K562 (cell line): ENCODE data around the gene ORAI3. TPM values are rescaled to one million over a fixed set of nuclear protein-coding genes. Genes with fewer than 3 reads are reported as not detected.

Source experiments
- BCL6 ChIP-seq: fragments of 250-450 bp; sonication (Bioruptor Pico); IDR thresholded peaks from 2 replicates; pipeline ENCODE4 v1.4.0; 2020
- E2F4 ChIP-seq: sonication (generic); formaldehyde crosslinking; IDR thresholded peaks from 2 replicates; pipeline ENCODE4 v1.8.0; 2022; ENCODE audit warnings: mild to moderate bottlenecking, low read depth, missing genetic modification reagents
- FOXA3 ChIP-seq, 2 experiments: fragments of 450-650 bp in 1 of 2; sonication (generic) in 1 of 2; formaldehyde crosslinking; IDR thresholded peaks in 1 of 2; conservative IDR thresholded peaks in 1 of 2; 2 replicates each; pipeline versions ENCODE4 v1.4.0 to v1.8.0; 2020 to 2022; ENCODE audit warnings: mild to moderate bottlenecking in 2 of 2, missing genetic modification reagents in 1 of 2
- FOXP1 ChIP-seq: sonication (generic); formaldehyde crosslinking; IDR thresholded peaks from 2 replicates; pipeline ENCODE4 v1.8.0; 2022; ENCODE audit warnings: mild to moderate bottlenecking, missing genetic modification reagents
- GTF3C2 ChIP-seq: IDR thresholded peaks from 3 replicates; pipeline ENCODE4 v1.6.1; 2011; ENCODE audit warnings: borderline replicate concordance, mild to moderate bottlenecking, moderate library complexity; ENCODE audit not compliant: insufficient read length; ENCODE audit errors: extremely low read depth
- ID3 ChIP-seq, 2 experiments: fragments of 250-450 bp in 1 of 2; fragments of 450-650 bp in 1 of 2; sonication (Bioruptor Pico) in 1 of 2; IDR thresholded peaks; 2 replicates each; pipeline versions ENCODE4 v1.6.1 to v1.8.0; 2016 to 2021; ENCODE audit warnings: mild to moderate bottlenecking in 2 of 2, moderate library complexity in 2 of 2, missing compliant biosample characterization in 1 of 2, missing genetic modification characterization in 1 of 2
- MCM2 ChIP-seq: fragments of 450-650 bp; IDR thresholded peaks from 2 replicates; pipeline ENCODE4 v1.6.1; 2017; ENCODE audit warnings: low read depth, mild to moderate bottlenecking
- MEF2D ChIP-seq: conservative IDR thresholded peaks from 2 replicates; pipeline ENCODE4 v1.6.1; 2016; ENCODE audit warnings: low read depth, missing genetic modification characterization, missing compliant biosample characterization
- MTF1 ChIP-seq: fragments of 250-450 bp; sonication (Bioruptor Pico); IDR thresholded peaks from 2 replicates; pipeline ENCODE4 v1.9.0; 2021; ENCODE audit warnings: moderate library complexity, mild to moderate bottlenecking, inconsistent platforms, borderline replicate concordance
- MXI1 ChIP-seq: IDR thresholded peaks from 2 replicates; pipeline ENCODE4 v1.6.1; 2011; ENCODE audit warnings: low read depth, mild to moderate bottlenecking, improper control_type of control experiment, low read length
- PTBP1 ChIP-seq: fragments of 200-400 bp; formaldehyde crosslinking; IDR thresholded peaks from 2 replicates; pipeline ENCODE4 v1.6.1; 2017; ENCODE audit warnings: low read depth, low read length
- RNF2 ChIP-seq: sonication (generic); IDR thresholded peaks from 2 replicates; pipeline ENCODE4 v1.6.1; 2016
- SMARCA5 ChIP-seq: fragments of 450-650 bp; IDR thresholded peaks from 2 replicates; pipeline ENCODE4 v1.6.1; 2016
- STAT5A ChIP-seq: IDR thresholded peaks from 2 replicates; pipeline ENCODE4 v1.6.1; 2012; ENCODE audit warnings: low read length, inconsistent platforms, borderline replicate concordance
- ZC3H4 ChIP-seq: sonication (generic); formaldehyde crosslinking; IDR thresholded peaks from 2 replicates; pipeline ENCODE4 v1.9.0; 2021; ENCODE audit warnings: missing genetic modification reagents, borderline replicate concordance
- ZNF444 ChIP-seq: fragments of 250-450 bp; sonication (Bioruptor Pico); IDR thresholded peaks from 2 replicates; pipeline ENCODE4 v1.4.0; 2020; ENCODE audit warnings: mild to moderate bottlenecking, moderate library complexity
- ZNF445 ChIP-seq: fragments of 250-450 bp; sonication (Bioruptor Pico); IDR thresholded peaks from 2 replicates; pipeline ENCODE4 v1.4.0; 2020; ENCODE audit warnings: low read depth, mild to moderate bottlenecking, moderate library complexity
- ZNF512 ChIP-seq: IDR thresholded peaks from 2 replicates; pipeline ENCODE4 v1.6.1; 2016; ENCODE audit warnings: missing genetic modification characterization, missing compliant biosample characterization
- polyA plus RNA-seq, 8 experiments: library from polyadenylated mRNA; depleted of rRNA in 4 of 8; stranded (reverse) in 5 of 8; unstranded in 3 of 8; fragments of >200 nt; fragmentation: Nextera tagmentation in 2 of 8; fragmentation: Illumina TruSeq in 1 of 8; extraction: Ambion mirVana in 2 of 8; extraction: Trizol in 1 of 8; gene quantifications; 2 replicates each; pipeline versions ENCODE4 v1.2.1 to v1.2.3, GENCODE V29; 2011 to 2014; ENCODE audit warnings: inconsistent platforms in 1 of 8, missing spikeins in 1 of 8
- total RNA-seq, 7 experiments: library from RNA; depleted of rRNA in 6 of 7; stranded (reverse); fragments of >200 nt in 6 of 7; fragmentation: Illumina TruSeq in 2 of 7; extraction: Trizol in 2 of 7; gene quantifications; 2 replicates each; pipeline versions ENCODE4 v1.2.1 to v1.2.3, GENCODE V29; 2011 to 2021; ENCODE audit warnings: low replicate concordance in 1 of 7

Gene ORAI3
- total and polyA plus RNA-seq, 9 of the 15 experiments (the other 6 are each of a cell fraction or from before 2014, with no cell fraction given), result 4.9 to 23.3 (median 14.1) TPM

DNA sequence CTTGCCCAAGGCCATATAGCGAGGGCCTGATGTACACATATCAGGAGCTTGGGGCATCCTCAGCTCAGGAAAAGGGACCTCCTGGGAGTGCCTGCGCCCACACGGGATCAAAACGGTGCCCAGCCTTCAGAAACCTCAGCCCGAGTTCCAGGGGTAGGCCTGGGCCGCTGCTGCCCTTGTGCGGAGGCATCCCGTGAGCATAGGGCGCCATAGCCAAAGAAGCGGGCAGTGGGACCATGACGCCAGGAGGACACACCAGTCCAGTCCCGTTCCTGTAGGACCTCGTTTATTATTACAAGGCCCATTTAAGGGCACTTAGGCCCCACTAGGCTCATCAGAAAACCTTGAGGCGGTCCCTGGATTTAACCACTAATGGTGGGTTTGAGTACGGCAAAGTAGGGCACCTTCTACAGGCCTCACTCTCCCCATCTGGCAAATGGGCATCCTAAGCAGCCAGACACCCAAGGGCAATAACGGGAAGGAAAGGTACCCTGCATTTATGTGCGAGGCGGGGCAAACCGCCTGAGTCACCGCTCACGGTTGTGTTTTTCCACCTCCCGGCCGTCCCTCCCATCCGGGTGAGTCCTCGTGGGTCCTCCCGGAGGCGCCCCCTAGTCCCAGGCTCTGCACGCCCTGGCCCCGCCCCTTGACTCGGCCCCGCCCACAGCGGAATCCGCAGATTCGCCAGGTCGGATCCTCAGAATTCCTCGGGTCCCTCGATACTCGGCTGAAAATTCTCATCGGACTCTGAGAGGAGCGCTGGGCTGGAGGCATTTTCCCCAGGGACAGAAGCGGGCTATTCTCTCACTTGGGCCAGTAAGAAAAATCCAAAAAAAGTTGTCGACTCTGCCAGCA, 8.0 kb downstream of the ORAI3 start (continued):
- TF ChIP-seq GTF3C2 (no peak), FOXA3 (CRISPR knock-in tag; conservative IDR thresholded peaks at IDR 0.05 in 1 of 2, IDR thresholded peaks at IDR 0.05 in 1 of 2) (no peak), E2F4 (no peak), ZNF512 (tag) (no peak), FOXP1 (CRISPR knock-in tag) (no peak), ZC3H4 (no peak; the same call in 1 of the 2 replicates), MCM2 (no peak), ID3 (CRISPR knock-in tag; IDR thresholded peaks at IDR 0.05) (no peak), ID3 (tag; IDR thresholded peaks at IDR 0.05) (no peak), MXI1 (peak; percentile 61; the same call in 1 of the 2 replicates), ZNF445 (CRISPR knock-in tag) (no peak), RNF2 (no peak), ZNF444 (CRISPR knock-in tag) (no peak), PTBP1 (peak; percentile 91; the same call in 1 of the 2 replicates), SMARCA5 (peak; percentile 95), MEF2D (tag) (0 out of 2 replicates have a peak, but pooled peaks have one; percentile 42), MTF1 (no peak), STAT5A (no peak), BCL6 (CRISPR knock-in tag) (no peak)
